Right lobe of liver (tissue), 6 donors: Measurements from ENCODE around the gene PTGDR2. TPM values are rescaled to one million over a fixed set of nuclear protein-coding genes. Genes with fewer than 3 reads are reported as not detected.

Source experiments
- ATAC-seq, 4 donors: fragments of 200-7000 bp; cut with Tn5 transposase; one replicate each; pipeline ENCODE4 v1.9.1; 2020; ENCODE audit warnings: mild to moderate bottlenecking in 4 of 4, moderate library complexity in 4 of 4
- DNase-seq, 3 donors: peaks; one replicate each; pipeline ENCODE4 v3.0.0-alpha.2; 2020
- H3K27ac ChIP-seq, 3 donors: fragments of 200-600 bp; one replicate each; pipeline ENCODE4 v1.8.0; 2022
- H3K27me3 ChIP-seq, 2 donors: fragments of 200-600 bp; one replicate each; pipeline ENCODE4 v1.8.0; 2022
- H3K36me3 ChIP-seq, 4 donors: fragments of 200-600 bp; sonication (generic) in 1 of 4; one replicate each; pipeline versions ENCODE4 v1.5.1 to v1.8.0; 2017 to 2022; ENCODE audit warnings: control low read depth in 1 of 4
- H3K4me1 ChIP-seq, 4 donors: fragments of 200-600 bp; sonication (generic) in 1 of 4; one replicate each; pipeline versions ENCODE4 v1.5.1 to v1.8.0; 2017 to 2022; ENCODE audit warnings: control low read depth in 1 of 4
- H3K4me3 ChIP-seq, 3 donors: fragments of 200-600 bp; one replicate each; pipeline ENCODE4 v1.8.0; 2022
- H3K9me3 ChIP-seq, 4 donors: fragments of 200-600 bp; sonication (generic) in 1 of 4; one replicate each; pipeline versions ENCODE4 v1.5.1 to v1.8.0; 2017 to 2022; ENCODE audit warnings: control low read depth in 1 of 4
- CTCF ChIP-seq, 4 donors: fragments of 200-600 bp in 3 of 4; fragments of 450-650 bp in 1 of 4; IDR thresholded peaks; one replicate each; pipeline versions ENCODE4 v1.5.1 to v1.8.0; 2016 to 2022; ENCODE audit warnings: antibody characterized with exemption in 4 of 4, mild to moderate bottlenecking in 2 of 4
- POLR2A ChIP-seq: fragments of 450-650 bp; IDR thresholded peaks from one replicate; pipeline ENCODE4 v1.6.1; 2017; ENCODE audit warnings: antibody characterized with exemption, mild to moderate bottlenecking
- WGBS: methylation state at CpG from one replicate; pipeline ENCODE4 v1.1.6; 2018; ENCODE audit warnings: low coverage, low lambda C conversion rate; ENCODE audit not compliant: insufficient coverage; ENCODE audit errors: missing lambda C conversion rate; 5-methylcytosine and 5-hydroxymethylcytosine counted together
- intact Hi-C, 2 donors: fragments of 100-400 bp; cut with DNase I; formaldehyde crosslinking; loops; one replicate each; pipeline versions ENCODE4 v1.11.2 to v1.14.1; 2022
- total RNA-seq, 6 experiments: library from RNA; depleted of rRNA in 2 of 6; stranded (reverse); fragments of >200 nt in 2 of 6; fragmentation: NEBNext Ultra II Directional in 3 of 6; extraction: Animal tissue kit (Norgen Biotek cat#: 25700) in 3 of 6; gene quantifications; one replicate each; pipeline versions ENCODE4 v1.1.0 to v1.2.4, GENCODE V29; 2016 to 2023
- donor health status: DM: no; HTN: yes; CAD: no.
- donor health status: DM: no; HTN: no; CAD: no.
- donor health status: DM: no; HTN: no; CAD: no.
- donor health status: DM: no; HTN: yes; CAD: no.
- donor health status: DM: no; HTN: yes; CAD: no.

Gene PTGDR2
- total RNA-seq, 6 experiments from 2014 or later = 0.07 to 0.18 (median 0.12) TPM; not detected in 1

- ATAC-seq = no peak
Measured at GRCh38 chr11:60844870-60845221, 10.9 kb downstream of the PTGDR2 start.

GRCh38 chr11:60844045-60844869 lies 11.5 kb downstream of the PTGDR2 start:
- intact Hi-C loops = no loop called here
- no peak overlapping the region for H3K4me3 ChIP-seq
- WGBS = 53% methylated on average over 4 of the region's 10 CpGs
- TF ChIP-seq POLR2A (no peak), CTCF (IDR thresholded peaks at IDR 0.05) (no peak)
- H3K27ac ChIP-seq = no peak overlapping the region
- no peaks in the 10 kb centered on the region for H3K9me3 ChIP-seq
- ATAC-seq (no peak), DNase-seq (no peak)
- no peaks in the 10 kb centered on the region for H3K27me3 ChIP-seq
- peaks cover 0 to 18% (median 7%) of the 10 kb centered on the region in 4 donors for H3K4me1 ChIP-seq
- H3K36me3 ChIP-seq = no peaks in the 10 kb centered on the region

More at GRCh38 chr11:60844870-60845221, 10.9 kb downstream of the PTGDR2 start:
- H3K36me3 ChIP-seq = peaks cover 0 to 3% (median 0%) of the 10 kb centered on the region in 4 donors
- 39% methylated on average over 4 of the region's 4 CpGs for WGBS
- no peak for DNase-seq
- H3K4me1 ChIP-seq = peaks cover 0 to 18% (median 7%) of the 10 kb centered on the region in 4 donors
- intact Hi-C loops = loop anchor here in 1 of 2 donors (5.0 kb wide), 1 partner anchor 57 kb away; no protein-coding TSS in a partner anchor
- no peaks in the 10 kb centered on the region for H3K27me3 ChIP-seq
- no peaks in the 10 kb centered on the region for H3K9me3 ChIP-seq
- H3K27ac ChIP-seq = no peak overlapping the region
- TF ChIP-seq CTCF (IDR thresholded peaks at IDR 0.05) (no peak), POLR2A (no peak)
- no peak overlapping the region for H3K4me3 ChIP-seq

GRCh38 chr11:60842668-60843600 lies 12.8 kb downstream of the PTGDR2 start:
- Histone ChIP-seq H3K4me1 (peaks cover 0 to 18% (median 7%) of the 10 kb centered on the region in 4 donors), H3K36me3 (no peaks in the 10 kb centered on the region), H3K4me3 (peak overlapping the region; percentile 92 to 97 (median 96)), H3K9me3 (no peaks in the 10 kb centered on the region), H3K27me3 (no peaks in the 10 kb centered on the region), H3K27ac (peak overlapping the region; percentile 41 to 65 (median 50))
- intact Hi-C loops = no loop called here
- 19% methylated on average over 20 of the region's 23 CpGs for WGBS
- ATAC-seq = no peak
- no peak for DNase-seq
- TF ChIP-seq CTCF (IDR thresholded peaks at IDR 0.05) (no peak), POLR2A (no peak)

GRCh38 chr11:60841797-60842667 lies 13.7 kb downstream of the PTGDR2 start, which contains the start of gene CCDC86:
Gene CCDC86 (plus strand): TSS chr11:60842113. CDS start chr11:60842125, 12 bp downstream.
- DNase-seq = peak; percentile 94 to 96 (median 95)
- no peaks in the 10 kb centered on the region for H3K36me3 ChIP-seq
- peak within 1 kb of the TSS; percentile 41 to 65 (median 50) for H3K27ac ChIP-seq
- H3K4me3 ChIP-seq = peak within 1 kb of the TSS; percentile 92 to 97 (median 96)
- intact Hi-C loops = no loop called here
- H3K9me3 ChIP-seq = no peaks in the 10 kb centered on the region
- WGBS = 1% methylated on average over 25 of the region's 57 CpGs
- peak; percentile 93 to 97 (median 96) for ATAC-seq
- no peak for TF ChIP-seq CTCF (IDR thresholded peaks at IDR 0.05)
- no peak for TF ChIP-seq POLR2A
- H3K4me1 ChIP-seq = peaks cover 0 to 18% (median 7%) of the 10 kb centered on the region in 4 donors
- no peaks in the 10 kb centered on the region for H3K27me3 ChIP-seq
